GM12878 (cell line): ENCODE data around the gene IFIT1. TPM values are rescaled to one million over a fixed set of nuclear protein-coding genes. Genes with fewer than 3 reads are reported as not detected.

ENCODE experiments used
- ASH2L ChIP-seq: fragments of 300-600, 200-600 bp; sonication (generic); IDR thresholded peaks from 2 replicates; pipeline ENCODE4 v1.6.1; 2017; ENCODE audit warnings: low read depth, mild to moderate bottlenecking, borderline replicate concordance
- CTCF ChIP-seq, 3 experiments: IDR thresholded peaks in 2 of 3; conservative IDR thresholded peaks in 1 of 3; 2 replicates each; pipeline ENCODE4 v1.5.1; 2011; ENCODE audit warnings: low read depth in 3 of 3, low read length in 3 of 3, mild to moderate bottlenecking in 3 of 3, control low read depth in 2 of 3, moderate library complexity in 2 of 3, inconsistent platforms in 1 of 3, mixed read lengths in 1 of 3; ENCODE audit not compliant: control insufficient read depth in 2 of 3, insufficient read depth in 1 of 3; ENCODE audit errors: extremely low read depth in 1 of 3
- E2F8 ChIP-seq: fragments of 450-650 bp; IDR thresholded peaks from 2 replicates; pipeline ENCODE4 v1.6.1; 2018; ENCODE audit warnings: mild to moderate bottlenecking, low read depth, moderate library complexity; ENCODE audit not compliant: partially characterized antibody
- EED ChIP-seq: sonication (generic); IDR thresholded peaks from 2 replicates; pipeline ENCODE4 v1.6.1; 2016; ENCODE audit warnings: antibody characterized with exemption, low read depth
- HDAC6 ChIP-seq: fragments of 200-600 bp; sonication (generic); IDR thresholded peaks from one replicate; pipeline ENCODE4 v1.8.0; 2017; ENCODE audit warnings: antibody characterized with exemption; ENCODE audit not compliant: unreplicated experiment
- HSF1 ChIP-seq: fragments of 150-350 bp; IDR thresholded peaks from 2 replicates; pipeline ENCODE4 v1.6.1; 2014; ENCODE audit warnings: mild to moderate bottlenecking, low read depth, low read length
- NKRF ChIP-seq: fragments of 450-650 bp; conservative IDR thresholded peaks from 2 replicates; pipeline ENCODE4 v1.6.1; 2017; ENCODE audit warnings: mild to moderate bottlenecking, moderate library complexity
- POLR2A ChIP-seq: IDR thresholded peaks from 2 replicates; pipeline ENCODE4 v1.6.1; 2011; ENCODE audit warnings: low read depth, mild to moderate bottlenecking, low read length
- RCOR1 ChIP-seq: conservative IDR thresholded peaks from 2 replicates; pipeline ENCODE4 v1.6.1; 2012; ENCODE audit warnings: low read depth, low read length, improper control_type of control experiment
- ZBTB4 ChIP-seq: fragments of 450-650 bp; formaldehyde crosslinking; IDR thresholded peaks from 2 replicates; pipeline ENCODE4 v1.4.0; 2022; ENCODE audit warnings: mild to moderate bottlenecking, moderate library complexity
- ZSCAN29 ChIP-seq: fragments of 450-650 bp; IDR thresholded peaks from 2 replicates; pipeline ENCODE4 v1.6.1; 2017; ENCODE audit warnings: mild to moderate bottlenecking, moderate library complexity
- polyA plus RNA-seq, 11 experiments: library from polyadenylated mRNA; depleted of rRNA in 4 of 11; unstranded in 6 of 11; stranded (reverse) in 5 of 11; fragments of >200 nt; fragmentation: Nextera tagmentation in 4 of 11; fragmentation: Illumina TruSeq in 1 of 11; extraction: Ambion mirVana in 4 of 11; extraction: Trizol in 1 of 11; gene quantifications; 1 replicate in 1 of 11; 2 replicates in 10 of 11; pipeline versions ENCODE4 v1.2.1 to v1.2.3, GENCODE V29; 2011 to 2016; ENCODE audit warnings: inconsistent platforms in 2 of 11, missing spikeins in 2 of 11, low read depth in 1 of 11
- total RNA-seq, 4 experiments: library from RNA; depleted of rRNA in 3 of 4; stranded (reverse); fragments of >200 nt in 3 of 4; fragmentation: Illumina TruSeq in 1 of 4; extraction: Trizol in 1 of 4; gene quantifications; 2 replicates each; pipeline versions ENCODE4 v1.2.1 to v1.2.3, GENCODE V29; 2013 to 2021

IFIT1 gene
- total and polyA plus RNA-seq, 10 of the 15 experiments (the other 5 are each of a cell fraction or from before 2014, with no cell fraction given), result 13.9 to 37.2 (median 22.3) TPM

- TF ChIP-seq NKRF (no peak), ZSCAN29 (peak; percentile 90), ZBTB4 (CRISPR knock-in tag) (no peak), POLR2A (no peak), HDAC6 (no peak), E2F8 (peak; percentile 41), ASH2L (no peak), RCOR1 (no peak), CTCF (IDR thresholded peaks at IDR 0.05 in 2 of 3, conservative IDR thresholded peaks at IDR 0.05 in 1 of 3; ENCODE audit: control insufficient read depth in 2 of 3, extremely low read depth in 1 of 3, insufficient read depth in 1 of 3, low read depth in 3 of 3, low read length in 3 of 3) (peak; percentile 47 to 57 (median 49)), HSF1 (no peak), EED (no peak)
Observed at GRCh38 chr10:89419548-89419947, 27.1 kb downstream of the IFIT1 start (continued).
